ENCODE data around the gene TM9SF3. TPM values are rescaled to one million over a fixed set of nuclear protein-coding genes. Genes with fewer than 3 reads are reported as not detected.

The TM9SF3 gene
- total RNA-seq: 47.5 TPM
- 41.0 TPM for polyA plus RNA-seq
- long read RNA-seq, donor 1, full-length matches to known transcripts: 4 of 4 reads
- long read RNA-seq, donor 1, partial matches to known transcripts: 0 of 4 reads
- long read RNA-seq, donor 1, other reads (novel, unspliced or antisense): 0 of 4 reads
- long read RNA-seq, donor 2: 0 reads
- long read RNA-seq, donor 3, full-length matches to known transcripts: 26 of 26 reads
- long read RNA-seq, donor 3, partial matches to known transcripts: 0 of 26 reads
- long read RNA-seq, donor 3, other reads (novel, unspliced or antisense): 0 of 26 reads
- long read RNA-seq, donor 4, full-length matches to known transcripts: 12 of 12 reads
- long read RNA-seq, donor 4, partial matches to known transcripts: 0 of 12 reads
- long read RNA-seq, donor 4, other reads (novel, unspliced or antisense): 0 of 12 reads
- long read RNA-seq, donor 5, full-length matches to known transcripts: 33 of 42 reads
- long read RNA-seq, donor 5, partial matches to known transcripts: 9 of 42 reads
- long read RNA-seq, donor 5, other reads (novel, unspliced or antisense): 0 of 42 reads
- long read RNA-seq, donor 6, full-length matches to known transcripts: 20 of 20 reads
- long read RNA-seq, donor 6, partial matches to known transcripts: 0 of 20 reads
- long read RNA-seq, donor 6, other reads (novel, unspliced or antisense): 0 of 20 reads
- long read RNA-seq, donor 7, full-length matches to known transcripts: 25 of 25 reads
- long read RNA-seq, donor 7, partial matches to known transcripts: 0 of 25 reads
- long read RNA-seq, donor 7, other reads (novel, unspliced or antisense): 0 of 25 reads
- long read RNA-seq, donor 8, full-length matches to known transcripts: 13 of 18 reads
- long read RNA-seq, donor 8, partial matches to known transcripts: 5 of 18 reads
- long read RNA-seq, donor 8, other reads (novel, unspliced or antisense): 0 of 18 reads
- long read RNA-seq, donor 9, full-length matches to known transcripts: 17 of 17 reads
- long read RNA-seq, donor 9, partial matches to known transcripts: 0 of 17 reads
- long read RNA-seq, donor 9, other reads (novel, unspliced or antisense): 0 of 17 reads
- long read RNA-seq, donor 10, full-length matches to known transcripts: 19 of 19 reads
- long read RNA-seq, donor 10, partial matches to known transcripts: 0 of 19 reads
- long read RNA-seq, donor 10, other reads (novel, unspliced or antisense): 0 of 19 reads

DNA sequence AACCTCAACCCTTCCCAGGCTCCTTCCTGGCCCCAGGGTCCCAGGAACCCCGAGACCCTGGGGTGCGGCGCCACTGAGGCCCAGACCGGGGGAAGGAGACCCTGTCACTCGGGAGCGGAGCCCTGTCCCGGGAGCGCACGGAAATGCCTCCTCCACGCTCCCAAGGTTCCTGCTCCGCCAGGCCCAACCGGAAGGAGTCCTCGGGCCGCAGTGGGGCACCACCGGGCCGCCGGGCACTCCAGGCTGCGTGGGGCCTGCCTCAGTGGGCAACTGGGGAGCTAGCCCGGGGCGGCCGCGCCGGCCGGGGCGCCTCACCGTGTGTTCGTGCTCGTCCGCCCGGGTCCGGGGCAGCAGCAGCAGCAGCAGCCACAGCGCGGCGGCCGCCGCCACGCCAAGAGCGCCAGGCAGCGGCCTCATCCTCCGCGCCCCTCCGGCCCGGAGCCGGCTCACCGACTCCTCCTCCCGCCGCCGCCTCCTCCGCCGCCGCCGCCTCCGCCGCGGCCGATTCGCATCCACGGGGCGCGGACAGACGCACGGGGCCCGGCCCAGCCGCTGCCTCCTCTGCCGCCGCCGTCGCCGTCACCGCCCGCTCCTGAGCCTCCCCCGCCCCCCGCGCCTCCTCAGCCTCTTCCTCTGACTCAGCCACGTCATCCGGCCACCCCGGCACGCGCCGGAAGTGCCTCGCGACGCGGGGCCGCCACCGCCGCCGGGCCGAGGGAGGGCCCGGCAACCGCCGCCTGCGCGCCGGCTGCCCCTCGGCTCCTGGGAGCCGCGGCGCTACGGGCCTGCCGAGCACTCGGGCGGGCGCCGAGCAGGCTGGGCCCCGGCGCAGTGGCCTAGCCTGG is at the start of gene TM9SF3:
Gene TM9SF3, minus strand, starts transcription at position 594 of the 845 bp plus-strand sequence. Its CDS starts 177 bp downstream, at position 417.
- under 1% methylated on average over 105 of the region's 107 CpGs for WGBS
- peak within 1 kb of the TSS; percentile 96 to 98 for H3K4me3 ChIP-seq (ENCODE audit: low read length in 2 of 2)
- H3K36me3 ChIP-seq (ENCODE audit: control insufficient read depth in 2 of 2, insufficient read depth in 2 of 2, low read length in 1 of 2): no peaks in the 10 kb centered on the region
- peaks cover 0 to 4% of the 10 kb centered on the region in 2 donors for H3K9me3 ChIP-seq (ENCODE audit: control insufficient read depth in 2 of 2, insufficient read depth in 1 of 2, low read length in 1 of 2)
- H3K27me3 ChIP-seq (ENCODE audit: control insufficient read depth in 2 of 2, insufficient read depth in 1 of 2, low read length in 1 of 2): no peaks in the 10 kb centered on the region
- H3K27ac ChIP-seq (ENCODE audit: low read depth in 1 of 2, low read length in 1 of 2): peak within 1 kb of the TSS; percentile 93 to 98
- DNase-seq (ENCODE audit: low read depth in 6 of 9, low spot score in 9 of 9): peak; percentile 50 to 92 (median 82)
- peaks cover 14 to 15% of the 10 kb centered on the region in 2 donors for H3K4me1 ChIP-seq (ENCODE audit: control insufficient read depth in 2 of 2, insufficient read depth in 2 of 2, low read length in 2 of 2)

DNA sequence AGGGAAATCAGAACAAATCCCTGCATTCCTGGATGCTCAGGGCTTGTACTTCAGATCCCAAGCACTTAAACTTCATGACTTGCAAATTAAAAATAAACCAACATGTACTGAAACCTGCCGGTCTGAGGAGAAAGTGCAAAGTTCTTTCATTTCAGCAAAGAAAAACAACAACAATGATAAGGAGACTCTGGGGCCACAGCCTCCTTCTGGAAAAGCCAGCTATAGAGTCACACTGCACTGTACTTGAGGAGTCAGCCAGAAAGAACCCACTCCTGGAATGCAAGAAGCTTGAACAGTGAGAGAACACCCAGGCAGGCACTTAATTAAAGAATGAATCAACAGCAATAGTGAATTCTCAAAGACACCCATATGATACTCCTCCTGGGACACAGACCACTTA is 49.7 kb upstream of the TM9SF3 start:
- WGBS: 97% methylated on average over 1 of the region's 1 CpG
- Histone ChIP-seq H3K4me3 (ENCODE audit: low read length in 2 of 2) (no peak overlapping the region), H3K4me1 (ENCODE audit: control insufficient read depth in 2 of 2, insufficient read depth in 2 of 2, low read length in 2 of 2) (peaks cover 0 to 14% of the 10 kb centered on the region in 2 donors), H3K27me3 (ENCODE audit: control insufficient read depth in 2 of 2, insufficient read depth in 1 of 2, low read length in 1 of 2) (no peaks in the 10 kb centered on the region), H3K36me3 (ENCODE audit: control insufficient read depth in 2 of 2, insufficient read depth in 2 of 2, low read length in 1 of 2) (no peaks in the 10 kb centered on the region), H3K27ac (ENCODE audit: low read depth in 1 of 2, low read length in 1 of 2) (no peak overlapping the region), H3K9me3 (ENCODE audit: control insufficient read depth in 2 of 2, insufficient read depth in 1 of 2, low read length in 1 of 2) (no peaks in the 10 kb centered on the region)
- DNase-seq (ENCODE audit: low read depth in 6 of 9, low spot score in 9 of 9): no peak

- H3K4me3 ChIP-seq (ENCODE audit: low read length in 2 of 2): no peak overlapping the region
- H3K36me3 ChIP-seq (ENCODE audit: control insufficient read depth in 2 of 2, insufficient read depth in 2 of 2, low read length in 1 of 2): peaks cover 0 to 3% of the 10 kb centered on the region in 2 donors
- H3K9me3 ChIP-seq (ENCODE audit: control insufficient read depth in 2 of 2, insufficient read depth in 1 of 2, low read length in 1 of 2): no peaks in the 10 kb centered on the region
- no peaks in the 10 kb centered on the region for H3K27me3 ChIP-seq (ENCODE audit: control insufficient read depth in 2 of 2, insufficient read depth in 1 of 2, low read length in 1 of 2)
- DNase-seq (ENCODE audit: low read depth in 6 of 9, low spot score in 9 of 9): no peak
- no peaks in the 10 kb centered on the region for H3K4me1 ChIP-seq (ENCODE audit: control insufficient read depth in 2 of 2, insufficient read depth in 2 of 2, low read length in 2 of 2)
- no peak overlapping the region for H3K27ac ChIP-seq (ENCODE audit: low read depth in 1 of 2, low read length in 1 of 2)
- 96% methylated on average over 4 of the region's 4 CpGs for WGBS
Observed at GRCh38 chr10:96632974-96633710, 46.3 kb upstream of the TM9SF3 start.

GRCh38 chr10:96627292-96627691 is 40.5 kb upstream of the TM9SF3 start:
- H3K9me3 ChIP-seq (ENCODE audit: control insufficient read depth in 2 of 2, insufficient read depth in 1 of 2, low read length in 1 of 2): no peaks in the 10 kb centered on the region
- H3K27me3 ChIP-seq (ENCODE audit: control insufficient read depth in 2 of 2, insufficient read depth in 1 of 2, low read length in 1 of 2): no peaks in the 10 kb centered on the region
- no peak overlapping the region for H3K27ac ChIP-seq (ENCODE audit: low read depth in 1 of 2, low read length in 1 of 2)
- no peak overlapping the region for H3K4me3 ChIP-seq (ENCODE audit: low read length in 2 of 2)
- H3K4me1 ChIP-seq (ENCODE audit: control insufficient read depth in 2 of 2, insufficient read depth in 2 of 2, low read length in 2 of 2): no peaks in the 10 kb centered on the region
- WGBS: 99% methylated on average over 1 of the region's 1 CpG
- peaks cover 0 to 3% of the 10 kb centered on the region in 2 donors for H3K36me3 ChIP-seq (ENCODE audit: control insufficient read depth in 2 of 2, insufficient read depth in 2 of 2, low read length in 1 of 2)
- no peak for DNase-seq (ENCODE audit: low read depth in 6 of 9, low spot score in 9 of 9)

DNA sequence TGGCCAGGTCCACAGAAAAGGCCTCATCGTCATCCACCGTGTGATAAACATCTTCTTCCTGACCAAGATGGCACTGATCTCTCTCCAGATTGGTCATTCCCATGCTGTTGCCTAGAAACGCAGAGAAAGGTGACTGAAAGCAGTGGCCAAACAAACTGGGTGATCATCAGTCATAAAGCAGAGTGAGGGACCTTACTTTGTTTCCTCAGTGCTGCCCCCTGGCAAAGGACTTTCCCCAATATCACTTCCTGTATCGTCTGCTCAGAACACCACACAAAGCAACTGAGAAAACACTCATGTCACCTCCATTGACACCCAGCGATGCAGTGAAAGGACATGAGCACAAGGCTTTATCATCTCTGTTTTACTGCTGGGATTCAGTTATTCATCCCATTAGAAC is 40.0 kb upstream of the TM9SF3 start:
- WGBS: 94% methylated on average over 5 of the region's 5 CpGs
- no peaks in the 10 kb centered on the region for H3K27me3 ChIP-seq (ENCODE audit: control insufficient read depth in 2 of 2, insufficient read depth in 1 of 2, low read length in 1 of 2)
- H3K4me1 ChIP-seq (ENCODE audit: control insufficient read depth in 2 of 2, insufficient read depth in 2 of 2, low read length in 2 of 2): no peaks in the 10 kb centered on the region
- H3K9me3 ChIP-seq (ENCODE audit: control insufficient read depth in 2 of 2, insufficient read depth in 1 of 2, low read length in 1 of 2): no peaks in the 10 kb centered on the region
- no peak overlapping the region for H3K27ac ChIP-seq (ENCODE audit: low read depth in 1 of 2, low read length in 1 of 2)
- peaks cover 0 to 3% of the 10 kb centered on the region in 2 donors for H3K36me3 ChIP-seq (ENCODE audit: control insufficient read depth in 2 of 2, insufficient read depth in 2 of 2, low read length in 1 of 2)
- no peak overlapping the region for H3K4me3 ChIP-seq (ENCODE audit: low read length in 2 of 2)
- DNase-seq (ENCODE audit: low read depth in 6 of 9, low spot score in 9 of 9): peak in 1 of 9 donors; percentile 22

GRCh38 chr10:96625173-96625572 is 38.4 kb upstream of the TM9SF3 start:
- Histone ChIP-seq H3K4me1 (ENCODE audit: control insufficient read depth in 2 of 2, insufficient read depth in 2 of 2, low read length in 2 of 2) (no peaks in the 10 kb centered on the region), H3K36me3 (ENCODE audit: control insufficient read depth in 2 of 2, insufficient read depth in 2 of 2, low read length in 1 of 2) (peaks cover 0 to 3% of the 10 kb centered on the region in 2 donors), H3K9me3 (ENCODE audit: control insufficient read depth in 2 of 2, insufficient read depth in 1 of 2, low read length in 1 of 2) (no peaks in the 10 kb centered on the region), H3K4me3 (ENCODE audit: low read length in 2 of 2) (no peak overlapping the region), H3K27ac (ENCODE audit: low read depth in 1 of 2, low read length in 1 of 2) (no peak overlapping the region), H3K27me3 (ENCODE audit: control insufficient read depth in 2 of 2, insufficient read depth in 1 of 2, low read length in 1 of 2) (no peaks in the 10 kb centered on the region)
- no peak for DNase-seq (ENCODE audit: low read depth in 6 of 9, low spot score in 9 of 9)
- WGBS: 94% methylated on average over 1 of the region's 1 CpG

DNA sequence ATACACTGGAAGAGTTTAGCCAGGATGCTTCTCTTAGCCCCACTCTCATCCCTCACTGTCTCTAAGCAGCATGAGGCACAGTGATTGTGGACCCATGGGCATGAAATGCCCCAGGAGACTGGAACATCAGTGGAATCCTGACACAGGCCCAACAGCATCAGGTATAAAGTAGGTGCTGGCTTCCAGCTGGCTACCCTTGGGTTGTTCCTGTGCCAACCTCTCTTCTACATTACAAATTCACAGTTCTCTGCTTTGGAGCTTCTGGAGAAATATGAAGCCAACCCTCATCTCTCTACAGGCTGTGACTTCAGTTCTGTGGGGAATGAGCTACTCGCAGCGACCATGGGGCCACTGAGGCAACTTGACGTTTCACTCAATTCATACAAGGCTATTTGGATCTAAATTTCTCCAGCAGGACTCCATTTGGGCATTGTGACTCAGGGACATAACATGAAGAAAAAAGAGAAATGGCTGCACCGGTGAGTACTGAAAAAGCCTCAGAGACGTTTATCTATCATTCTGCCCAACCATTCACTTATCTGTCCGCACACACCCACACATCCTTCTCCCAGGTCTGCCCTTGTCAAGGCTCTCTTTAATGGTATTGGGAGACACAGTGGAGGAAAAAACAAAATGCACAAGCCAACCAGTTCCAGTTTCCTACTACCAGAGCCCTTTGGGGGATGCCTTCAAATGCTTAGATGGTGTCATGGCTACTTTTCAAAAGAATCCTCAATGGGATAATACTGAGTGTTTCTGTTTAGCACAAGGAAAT is 35.4 kb upstream of the TM9SF3 start:
- Histone ChIP-seq H3K4me1 (ENCODE audit: control insufficient read depth in 2 of 2, insufficient read depth in 2 of 2, low read length in 2 of 2) (no peaks in the 10 kb centered on the region), H3K27me3 (ENCODE audit: control insufficient read depth in 2 of 2, insufficient read depth in 1 of 2, low read length in 1 of 2) (no peaks in the 10 kb centered on the region), H3K9me3 (ENCODE audit: control insufficient read depth in 2 of 2, insufficient read depth in 1 of 2, low read length in 1 of 2) (no peaks in the 10 kb centered on the region), H3K27ac (ENCODE audit: low read depth in 1 of 2, low read length in 1 of 2) (no peak overlapping the region), H3K36me3 (ENCODE audit: control insufficient read depth in 2 of 2, insufficient read depth in 2 of 2, low read length in 1 of 2) (no peaks in the 10 kb centered on the region), H3K4me3 (ENCODE audit: low read length in 2 of 2) (no peak overlapping the region)
- no peak for DNase-seq (ENCODE audit: low read depth in 6 of 9, low spot score in 9 of 9)
- 96% methylated on average over 6 of the region's 6 CpGs for WGBS

Data from thymus (tissue), 14 donors.